Cardiac muscle cell (in vitro differentiated cells and primary cell): Measurements from ENCODE around the gene SLC51B. TPM values are rescaled to one million over a fixed set of nuclear protein-coding genes. Genes with fewer than 3 reads are reported as not detected.

Experiments
- DNase-seq, 2 donors: peaks; one replicate each; pipeline versions ENCODE4 v3.0.0 to v3.0.0-alpha.2; 2010 to 2017; ENCODE audit warnings: low read depth in 1 of 2, low spot score in 1 of 2
- H3K27ac ChIP-seq: fragments of 200-600 bp; sonication (generic); 2 replicates; pipeline ENCODE4 v1.5.1; 2016
- H3K27me3 ChIP-seq: fragments of 200-600 bp; sonication (generic); 2 replicates; pipeline ENCODE4 v1.6.0; 2016; ENCODE audit warnings: control low read depth
- H3K36me3 ChIP-seq: fragments of 200-600 bp; sonication (generic); 2 replicates; pipeline ENCODE4 v1.5.1; 2016; ENCODE audit warnings: control low read depth
- H3K4me1 ChIP-seq: fragments of 200-600 bp; sonication (generic); 2 replicates; pipeline ENCODE4 v1.8.1; 2017; ENCODE audit warnings: low read depth, mild to moderate bottlenecking, mixed run types
- H3K4me3 ChIP-seq: fragments of 200-600 bp; sonication (generic); 2 replicates; pipeline ENCODE4 v1.5.1; 2016; ENCODE audit warnings: mild to moderate bottlenecking
- H3K9me3 ChIP-seq: fragments of 200-600 bp; sonication (generic); 2 replicates; pipeline ENCODE4 v1.5.1; 2017; ENCODE audit warnings: low read depth, mild to moderate bottlenecking, control low read depth
- CTCF ChIP-seq: IDR thresholded peaks from 2 replicates; pipeline ENCODE4 v1.5.1; 2012; ENCODE audit warnings: low read depth, mild to moderate bottlenecking, low read length
- polyA plus RNA-seq: library from polyadenylated mRNA; unstranded; fragments of >200 nt; fragmentation: Nextera tagmentation; extraction: Ambion mirVana; gene quantifications from 2 replicates; pipeline ENCODE4 v1.2.1, GENCODE V29; 2016
- total RNA-seq: library from RNA; depleted of rRNA; stranded (reverse); fragments of >200 nt; gene quantifications from 2 replicates; pipeline ENCODE4 v1.2.3, GENCODE V29; 2016

Gene SLC51B
- total and polyA plus RNA-seq, 2 experiments from 2014 or later, result not detected

DNA sequence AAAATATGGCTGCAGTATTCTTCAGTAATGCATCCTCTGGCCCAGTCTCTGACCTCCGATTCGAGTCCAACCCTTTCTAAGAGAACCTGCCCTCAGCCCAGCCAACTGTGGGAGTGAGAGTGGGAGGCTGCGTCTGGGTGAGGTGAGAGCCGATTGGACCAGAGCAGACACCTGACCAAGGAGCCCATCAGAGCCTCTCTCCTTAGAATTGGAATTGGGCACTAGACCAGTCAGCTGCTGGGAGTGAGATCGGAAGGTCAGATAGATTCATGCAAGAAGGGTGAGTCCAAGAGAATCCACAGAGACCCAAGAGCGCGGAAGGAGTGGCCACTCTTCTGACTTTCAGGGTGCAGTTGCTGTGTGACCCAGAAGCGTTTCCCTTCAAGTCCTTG, 12.4 kb downstream of the SLC51B start:
- Histone ChIP-seq H3K27me3 (no peaks in the 10 kb centered on the region), H3K36me3 (no peaks in the 10 kb centered on the region), H3K4me1 (peaks cover 3% of the 10 kb centered on the region), H3K27ac (no peak overlapping the region), H3K4me3 (no peak overlapping the region), H3K9me3 (no peaks in the 10 kb centered on the region)
- no peak for TF ChIP-seq CTCF
- no peak for DNase-seq

DNA sequence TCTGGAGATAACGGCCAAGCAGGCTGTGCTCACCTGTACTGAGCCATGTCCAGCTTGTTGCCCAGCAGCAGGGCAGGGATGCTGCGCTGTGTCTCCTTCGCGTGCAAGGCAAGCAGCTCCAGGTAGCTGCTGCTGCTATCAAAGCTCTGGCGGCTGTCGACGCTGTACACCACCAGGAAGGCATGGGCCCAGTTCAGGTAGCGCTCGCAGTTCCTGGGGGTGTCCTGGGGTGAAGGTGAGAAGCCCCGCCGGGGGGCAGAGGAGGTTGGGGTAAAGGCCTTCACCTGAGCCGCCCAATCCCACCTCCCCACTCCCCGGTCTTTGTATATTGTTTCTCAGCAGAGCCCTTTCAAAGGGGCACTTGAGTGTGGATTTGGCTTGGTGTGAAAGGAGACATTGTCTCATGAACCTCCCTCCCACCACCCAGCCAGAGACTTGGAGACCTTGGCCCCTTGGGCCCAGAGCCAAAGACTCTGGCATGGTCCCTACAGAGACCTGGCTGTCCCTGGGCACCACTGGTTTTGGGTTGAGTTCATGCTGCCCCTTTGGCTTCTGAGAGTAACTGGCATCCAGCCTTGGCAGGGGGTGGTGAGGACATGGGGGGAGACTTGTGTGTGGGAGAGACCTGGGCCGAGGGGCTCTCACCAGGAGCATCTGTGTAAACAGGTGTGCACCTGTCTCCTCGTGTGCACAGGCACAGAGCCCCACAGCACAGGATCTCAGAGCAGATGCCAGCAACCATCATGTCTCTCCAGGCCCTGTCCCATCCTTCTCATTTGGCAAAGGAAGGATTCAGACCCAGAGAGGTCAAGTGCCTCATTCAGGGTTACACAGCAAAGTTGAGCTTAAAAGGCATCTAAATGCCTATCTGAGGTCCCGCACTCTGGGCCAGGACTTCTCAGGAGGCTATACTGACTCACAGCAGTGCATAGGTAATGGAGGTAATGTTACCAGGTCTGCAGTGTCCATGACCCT, 13.5 kb downstream of the SLC51B start:
- Histone ChIP-seq H3K27me3 (no peaks in the 10 kb centered on the region), H3K4me1 (peaks cover 3% of the 10 kb centered on the region), H3K36me3 (no peaks in the 10 kb centered on the region), H3K4me3 (no peak overlapping the region), H3K27ac (no peak overlapping the region), H3K9me3 (no peaks in the 10 kb centered on the region)
- no peak for TF ChIP-seq CTCF
- DNase-seq, result no peak

- H3K4me1 ChIP-seq, result peaks cover 3% of the 10 kb centered on the region
- no peak for TF ChIP-seq CTCF
- H3K27ac ChIP-seq, result no peak overlapping the region
- H3K4me3 ChIP-seq, result no peak overlapping the region
- DNase-seq, result no peak
- no peaks in the 10 kb centered on the region for H3K36me3 ChIP-seq
- no peaks in the 10 kb centered on the region for H3K27me3 ChIP-seq
- H3K9me3 ChIP-seq, result no peaks in the 10 kb centered on the region
These were observed 14.2 kb downstream of the SLC51B start for GRCh38 chr15:65059369-65059750.

DNA sequence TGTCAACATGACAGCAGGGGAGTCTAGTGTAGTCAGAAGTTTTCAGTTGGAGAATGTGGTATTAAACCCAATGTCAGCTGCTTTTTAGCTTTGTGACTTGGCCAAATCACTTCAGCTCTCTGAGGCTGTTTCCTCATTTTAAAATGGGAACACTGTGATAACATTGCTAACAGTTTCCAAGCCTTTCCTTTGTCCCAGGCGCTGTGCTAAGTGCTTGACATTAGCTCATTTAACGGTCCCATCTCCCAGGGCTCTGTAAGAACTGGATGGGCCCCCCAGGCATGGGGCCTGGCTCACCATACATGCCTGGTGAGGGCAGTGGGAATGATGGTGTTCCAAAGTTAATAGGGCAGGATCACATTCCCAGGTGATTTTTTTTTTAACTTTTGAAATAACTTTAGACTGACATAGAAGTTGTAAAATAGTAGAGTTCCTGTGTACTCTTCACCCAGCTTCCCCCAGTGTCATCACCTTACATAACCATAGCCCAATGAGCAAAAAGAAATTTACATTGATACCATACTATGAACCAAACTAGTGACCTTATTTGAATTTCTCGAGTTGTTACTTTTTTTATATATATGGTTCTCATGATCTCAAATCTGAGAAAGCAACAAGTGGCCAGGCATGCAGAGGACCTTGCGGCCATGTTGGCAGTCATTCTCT, 14.9 kb downstream of the SLC51B start:
- Histone ChIP-seq H3K9me3 (no peaks in the 10 kb centered on the region), H3K4me1 (peaks cover 6% of the 10 kb centered on the region), H3K4me3 (no peak overlapping the region), H3K36me3 (no peaks in the 10 kb centered on the region), H3K27ac (no peak overlapping the region), H3K27me3 (no peaks in the 10 kb centered on the region)
- no peak for TF ChIP-seq CTCF
- no peak for DNase-seq

DNA sequence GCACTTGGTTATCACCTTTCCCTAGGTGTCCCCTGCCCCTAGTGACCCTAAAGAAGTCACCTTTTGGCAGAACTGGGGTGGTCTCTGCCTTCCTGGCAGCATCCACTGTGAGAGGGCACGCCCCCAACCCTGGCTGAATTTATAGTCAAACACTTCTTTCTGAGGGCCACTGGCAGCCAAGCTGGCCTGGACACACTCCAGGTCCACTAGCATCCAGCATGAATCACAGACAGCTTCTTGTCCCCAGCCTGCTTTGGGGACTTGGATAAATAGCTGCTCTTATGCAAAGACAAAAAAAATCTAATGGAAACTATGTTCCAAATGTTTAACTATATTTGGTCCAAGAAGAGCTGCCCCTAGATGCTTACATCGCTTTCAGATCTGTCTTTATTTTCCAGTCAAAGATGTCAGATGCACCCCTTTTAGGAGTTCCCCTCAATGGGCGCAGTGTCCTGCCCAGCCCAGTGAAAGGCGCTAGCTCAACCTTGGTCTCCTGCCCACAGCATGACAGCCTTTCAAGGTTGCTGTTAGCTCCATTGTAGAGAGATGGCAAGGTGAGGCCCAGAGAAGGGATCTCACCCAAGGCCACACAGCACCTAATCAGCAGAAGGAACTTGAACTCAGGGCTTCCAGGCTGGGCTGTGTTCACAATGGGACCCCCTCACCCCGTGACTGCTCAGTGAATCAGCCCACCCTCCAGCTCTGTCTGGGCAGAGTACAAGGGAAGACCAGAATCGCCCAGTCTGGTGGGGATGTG, 15.6 kb downstream of the SLC51B start:
- TF ChIP-seq CTCF, result no peak
- H3K27ac ChIP-seq, result no peak overlapping the region
- DNase-seq, result no peak
- H3K4me1 ChIP-seq, result peaks cover 14% of the 10 kb centered on the region
- no peaks in the 10 kb centered on the region for H3K36me3 ChIP-seq
- H3K4me3 ChIP-seq, result no peak overlapping the region
- no peaks in the 10 kb centered on the region for H3K27me3 ChIP-seq
- no peaks in the 10 kb centered on the region for H3K9me3 ChIP-seq
